Mesenchymal stem cell (in vitro differentiated cells and primary cell): ENCODE measurements around the gene LTC4S.
A peak's percentile ranks its signal among the peaks of the same experiment; 100 is the strongest.

Experiments used
- DNase-seq: peaks from one replicate; pipeline ENCODE4 v3.0.0-alpha.2; 2013
- H2AFZ ChIP-seq: one replicate; pipeline ENCODE4 v1.6.1; 2013; ENCODE audit warnings: low read depth, mild to moderate bottlenecking, control low read depth, inconsistent platforms, low read length, moderate library complexity
- H2AK5ac ChIP-seq: 2 replicates; pipeline ENCODE4 v1.6.1; 2013; ENCODE audit warnings: low read length, moderate library complexity, mild to moderate bottlenecking, inconsistent platforms; ENCODE audit not compliant: severe bottlenecking
- H2BK120ac ChIP-seq: one replicate; pipeline ENCODE4 v1.6.1; 2013; ENCODE audit warnings: low read depth, mild to moderate bottlenecking, inconsistent platforms, low read length, moderate library complexity
- H2BK12ac ChIP-seq, 2 experiments: one replicate each; pipeline ENCODE4 v1.6.1; 2013; ENCODE audit warnings: inconsistent platforms in 2 of 2, low read length in 2 of 2, mild to moderate bottlenecking in 2 of 2, moderate library complexity in 2 of 2, control low read depth in 1 of 2
- H2BK15ac ChIP-seq: one replicate; pipeline ENCODE4 v1.6.1; 2013; ENCODE audit warnings: mild to moderate bottlenecking, low read depth, inconsistent platforms; ENCODE audit not compliant: poor library complexity, severe bottlenecking
- H2BK5ac ChIP-seq: 2 replicates; pipeline ENCODE4 v1.6.1; 2013; ENCODE audit warnings: low read depth, mild to moderate bottlenecking, low read length, control low read depth, inconsistent platforms; ENCODE audit not compliant: poor library complexity, severe bottlenecking
- H3K14ac ChIP-seq, 2 experiments: one replicate each; pipeline ENCODE4 v1.6.1; 2013; ENCODE audit warnings: inconsistent platforms in 2 of 2, low read length in 2 of 2, control low read depth in 1 of 2, mild to moderate bottlenecking in 1 of 2, moderate library complexity in 1 of 2
- H3K18ac ChIP-seq, 2 experiments: one replicate each; pipeline ENCODE4 v1.6.1; 2013; ENCODE audit warnings: inconsistent platforms in 2 of 2, low read length in 2 of 2, control low read depth in 1 of 2, low read depth in 1 of 2, mild to moderate bottlenecking in 1 of 2
- H3K23ac ChIP-seq, 2 experiments: one replicate each; pipeline ENCODE4 v1.6.1; 2013; ENCODE audit warnings: inconsistent platforms in 2 of 2, low read length in 2 of 2, mild to moderate bottlenecking in 2 of 2, moderate library complexity in 2 of 2, control low read depth in 1 of 2
- H3K27ac ChIP-seq: 2 replicates; pipeline ENCODE4 v1.5.1; 2013; ENCODE audit warnings: mild to moderate bottlenecking, moderate library complexity, low read length, control low read depth, inconsistent platforms; ENCODE audit not compliant: poor library complexity, severe bottlenecking
- H3K27me3 ChIP-seq, 2 experiments: 2 replicates each; pipeline versions ENCODE4 v1.6.1 to v1.7.0; 2013; ENCODE audit warnings: low read length in 2 of 2, mild to moderate bottlenecking in 2 of 2, moderate library complexity in 2 of 2, control low read depth in 1 of 2, inconsistent platforms in 1 of 2; ENCODE audit not compliant: control insufficient read depth in 1 of 2, insufficient read depth in 1 of 2
- H3K36me3 ChIP-seq, 2 experiments: 2 replicates each; pipeline versions ENCODE4 v1.6.1 to v1.7.0; 2013; ENCODE audit warnings: low read length in 2 of 2, control low read depth in 1 of 2, inconsistent platforms in 1 of 2, low read depth in 1 of 2, mild to moderate bottlenecking in 1 of 2; ENCODE audit not compliant: insufficient read depth in 2 of 2, control insufficient read depth in 1 of 2
- H3K4ac ChIP-seq, 2 experiments: one replicate each; pipeline ENCODE4 v1.6.1; 2013; ENCODE audit warnings: inconsistent platforms in 2 of 2, low read length in 2 of 2, mild to moderate bottlenecking in 2 of 2, moderate library complexity in 2 of 2, control low read depth in 1 of 2, low read depth in 1 of 2
- H3K4me1 ChIP-seq: 2 replicates; pipeline ENCODE4 v1.6.1; 2013; ENCODE audit warnings: low read depth, low read length, control low read depth; ENCODE audit not compliant: control insufficient read depth, insufficient read depth
- H3K4me2 ChIP-seq: 2 replicates; pipeline ENCODE4 v1.6.1; 2013; ENCODE audit warnings: low read length, mild to moderate bottlenecking, inconsistent platforms; ENCODE audit not compliant: poor library complexity, severe bottlenecking
- H3K4me3 ChIP-seq, 2 experiments: 2 replicates each; pipeline versions ENCODE4 v1.5.1 to v1.7.0; 2013; ENCODE audit warnings: low read length in 2 of 2, mild to moderate bottlenecking in 2 of 2, control low read depth in 1 of 2, low read depth in 1 of 2; ENCODE audit not compliant: insufficient read depth in 1 of 2
- H3K79me1 ChIP-seq: replicated peaks from 2 replicates; pipeline ENCODE4 v1.6.1; 2013; ENCODE audit warnings: mild to moderate bottlenecking, control low read depth, low read length, inconsistent platforms; ENCODE audit not compliant: poor library complexity, severe bottlenecking
- H3K9ac ChIP-seq: 2 replicates; pipeline ENCODE4 v1.7.0; 2013; ENCODE audit warnings: mild to moderate bottlenecking, low read length, moderate library complexity
- H3K9me3 ChIP-seq: 2 replicates; pipeline ENCODE4 v1.7.0; 2013; ENCODE audit warnings: mild to moderate bottlenecking, low read length; ENCODE audit not compliant: control insufficient read depth
- H4K8ac ChIP-seq: one replicate; pipeline ENCODE4 v1.6.1; 2013; ENCODE audit warnings: inconsistent platforms, mild to moderate bottlenecking, low read length, moderate library complexity
- H4K91ac ChIP-seq: one replicate; pipeline ENCODE4 v1.6.1; 2013; ENCODE audit warnings: mild to moderate bottlenecking, low read length, inconsistent platforms
- WGBS: methylation state at CpG from one replicate; pipeline ENCODE4 v1.1.7; 2013; ENCODE audit warnings: mixed read lengths; 5-methylcytosine and 5-hydroxymethylcytosine counted together

The LTC4S gene

GRCh38 chr5:179820483-179821297, 26.9 kb downstream of the LTC4S start, which contains the start of gene SQSTM1:
TSS of gene SQSTM1 (plus strand) at chr5:179820905. CDS start at chr5:179820937, 32 bp downstream.
- Histone ChIP-seq H4K8ac (peak within 1 kb of the TSS; percentile 98), H3K9me3 (no peaks in the 10 kb centered on the region), H2AFZ (no peak within 1 kb of the TSS), H3K27ac (peak within 1 kb of the TSS; percentile 96), H3K4ac (peak within 1 kb of the TSS; percentile 91 to 100), H3K18ac (peak within 1 kb of the TSS; percentile 98 to 100), H3K9ac (peak within 1 kb of the TSS; percentile 96), H3K79me1 (peaks cover 22% of the 10 kb centered on the region), H3K4me3 (peak within 1 kb of the TSS; percentile 94 to 95), H3K23ac (peak within 1 kb of the TSS; percentile 37 to 98), H2BK5ac (peak within 1 kb of the TSS; percentile 95), H2BK12ac (peak within 1 kb of the TSS; percentile 98 to 99), H3K14ac (peak within 1 kb of the TSS in 1 of 2 experiments; percentile 99), H3K4me1 (peaks cover 64% of the 10 kb centered on the region), H4K91ac (peak within 1 kb of the TSS; percentile 100), H2BK15ac (peak within 1 kb of the TSS; percentile 95), H2BK120ac (peak within 1 kb of the TSS; percentile 99), H2AK5ac (peak within 1 kb of the TSS; percentile 94), H3K36me3 (peaks cover 34 to 39% of the 10 kb centered on the region in 2 experiments), H3K4me2 (peak within 1 kb of the TSS; percentile 84), H3K27me3 (no peaks in the 10 kb centered on the region)
- 2% methylated on average over 70 of the region's 81 CpGs for WGBS
- peak; percentile 80 for DNase-seq

- Histone ChIP-seq H2BK15ac (no peak overlapping the region), H2BK12ac (peak overlapping the region in 1 of 2 experiments; percentile 45)
- under 1% methylated on average over 51 of the region's 54 CpGs for WGBS
These were observed 27.7 kb downstream of the LTC4S start for GRCh38 chr5:179821298-179822058.

GRCh38 chr5:179822059-179822432, 28.3 kb downstream of the LTC4S start:
- H3K27ac ChIP-seq = no peak overlapping the region
- H2BK12ac ChIP-seq = no peak overlapping the region
- H3K27me3 ChIP-seq = no peaks in the 10 kb centered on the region
- WGBS = 67% methylated on average over 3 of the region's 3 CpGs
- no peak overlapping the region for H4K91ac ChIP-seq
- H2BK5ac ChIP-seq = no peak overlapping the region
- no peak overlapping the region for H3K23ac ChIP-seq
- H2BK15ac ChIP-seq = no peak overlapping the region
- H3K79me1 ChIP-seq = peaks cover 17% of the 10 kb centered on the region
- no peak overlapping the region for H3K14ac ChIP-seq
- peaks cover 62% of the 10 kb centered on the region for H3K4me1 ChIP-seq
- no peak overlapping the region for H4K8ac ChIP-seq
- no peaks in the 10 kb centered on the region for H3K9me3 ChIP-seq
- H3K36me3 ChIP-seq = peaks cover 45 to 52% of the 10 kb centered on the region in 2 experiments
- peak overlapping the region; percentile 84 for H3K4me2 ChIP-seq
- no peak overlapping the region for H3K4ac ChIP-seq
- peak overlapping the region; percentile 96 for H3K9ac ChIP-seq
- H2AK5ac ChIP-seq = no peak overlapping the region
- no peak overlapping the region for H3K18ac ChIP-seq
- peak overlapping the region; percentile 94 to 95 for H3K4me3 ChIP-seq
- H2BK120ac ChIP-seq = no peak overlapping the region
- H2AFZ ChIP-seq = no peak overlapping the region
- no peak for DNase-seq

More at GRCh38 chr5:179821298-179822058, 27.7 kb downstream of the LTC4S start:
- H3K27ac ChIP-seq = peak overlapping the region; percentile 75
- peak overlapping the region; percentile 84 for H3K4me2 ChIP-seq
- no peaks in the 10 kb centered on the region for H3K27me3 ChIP-seq
- peak overlapping the region; percentile 75 to 91 for H3K4ac ChIP-seq
- H3K14ac ChIP-seq = peak overlapping the region in 1 of 2 experiments; percentile 97
- H2AK5ac ChIP-seq = peak overlapping the region; percentile 28
- H3K79me1 ChIP-seq = peaks cover 19% of the 10 kb centered on the region
- H3K4me1 ChIP-seq = peaks cover 66% of the 10 kb centered on the region
- H3K9ac ChIP-seq = peak overlapping the region; percentile 96
- peak; percentile 91 for DNase-seq
- peak overlapping the region; percentile 77 for H4K91ac ChIP-seq
- H2AFZ ChIP-seq = no peak overlapping the region
- peak overlapping the region; percentile 64 for H2BK120ac ChIP-seq
- peak overlapping the region; percentile 91 for H2BK5ac ChIP-seq
- peak overlapping the region; percentile 94 to 95 for H3K4me3 ChIP-seq
- peak overlapping the region; percentile 94 to 97 for H3K18ac ChIP-seq
- H3K23ac ChIP-seq = peak overlapping the region; percentile 37 to 98
- no peaks in the 10 kb centered on the region for H3K9me3 ChIP-seq
- H3K36me3 ChIP-seq = peaks cover 40 to 46% of the 10 kb centered on the region in 2 experiments
- H4K8ac ChIP-seq = peak overlapping the region; percentile 20
